ENCODE results near the gene EMD.
"Not testable (repeated sequence)": the region's sequence is repeated elsewhere in the genome, so short reads cannot be mapped to it uniquely, and the experiment has no call there.

EMD gene

DNA sequence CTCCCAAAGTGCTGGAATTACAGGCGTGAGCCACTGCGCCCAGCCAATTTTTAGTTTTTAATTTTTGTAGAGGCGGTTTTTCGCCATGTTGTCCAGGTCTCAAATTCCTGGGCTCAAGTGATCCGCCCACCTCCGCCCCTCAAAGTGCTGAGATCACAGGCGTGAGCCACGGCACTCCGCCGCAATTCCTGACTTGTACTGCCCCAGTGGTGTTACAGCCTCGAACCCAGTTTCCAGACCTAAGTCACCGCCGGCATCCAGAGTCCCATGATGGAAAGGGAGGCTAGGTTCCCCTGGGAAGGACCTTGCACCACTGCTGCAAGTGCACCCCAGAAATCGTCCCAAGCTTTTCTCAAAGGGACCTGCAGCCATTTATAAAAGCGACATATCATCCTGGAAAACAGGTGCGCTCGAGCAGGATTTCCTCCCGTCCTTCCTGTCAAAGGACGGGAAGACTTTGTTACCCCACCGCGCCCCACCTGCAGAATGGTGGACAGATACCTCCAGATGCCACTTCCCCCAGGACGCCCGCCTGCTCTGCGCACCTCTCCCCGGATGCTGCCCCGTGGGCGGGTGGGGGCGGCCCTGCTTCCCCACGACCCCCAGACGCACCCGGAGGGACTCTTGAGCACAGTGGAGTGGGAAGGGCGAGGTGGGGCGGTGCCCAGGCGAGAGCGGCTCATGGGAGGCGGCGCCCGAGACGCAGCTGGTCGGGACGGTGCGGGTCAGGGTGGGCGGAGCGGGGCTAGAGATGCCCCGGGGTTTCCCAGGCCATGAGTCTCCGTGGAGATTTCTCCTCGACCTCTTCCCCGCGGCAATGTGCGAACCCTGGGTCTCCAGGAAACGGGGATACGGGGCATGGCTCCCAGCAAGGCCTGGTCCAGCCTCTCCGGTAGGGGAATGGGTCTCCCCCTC lies 18.1 kb downstream of the EMD start:
- Histone ChIP-seq H3K9me3 (peaks cover 29% of the 10 kb centered on the region), H3K4me2 (peak overlapping the region; percentile 85), H3K36me3 (peaks cover 26% of the 10 kb centered on the region), H3K9ac (peak overlapping the region; percentile 100), H3K4me1 (peaks cover 6% of the 10 kb centered on the region), H3K27ac (peak overlapping the region; percentile 99), H4K20me1 (peaks cover 34% of the 10 kb centered on the region), H3K27me3 (no peaks in the 10 kb centered on the region), H3K4me3 (peak overlapping the region; percentile 84)
- TF ChIP-seq Cebpa-rat (IDR thresholded peaks at IDR 0.05) = no peak

DNA sequence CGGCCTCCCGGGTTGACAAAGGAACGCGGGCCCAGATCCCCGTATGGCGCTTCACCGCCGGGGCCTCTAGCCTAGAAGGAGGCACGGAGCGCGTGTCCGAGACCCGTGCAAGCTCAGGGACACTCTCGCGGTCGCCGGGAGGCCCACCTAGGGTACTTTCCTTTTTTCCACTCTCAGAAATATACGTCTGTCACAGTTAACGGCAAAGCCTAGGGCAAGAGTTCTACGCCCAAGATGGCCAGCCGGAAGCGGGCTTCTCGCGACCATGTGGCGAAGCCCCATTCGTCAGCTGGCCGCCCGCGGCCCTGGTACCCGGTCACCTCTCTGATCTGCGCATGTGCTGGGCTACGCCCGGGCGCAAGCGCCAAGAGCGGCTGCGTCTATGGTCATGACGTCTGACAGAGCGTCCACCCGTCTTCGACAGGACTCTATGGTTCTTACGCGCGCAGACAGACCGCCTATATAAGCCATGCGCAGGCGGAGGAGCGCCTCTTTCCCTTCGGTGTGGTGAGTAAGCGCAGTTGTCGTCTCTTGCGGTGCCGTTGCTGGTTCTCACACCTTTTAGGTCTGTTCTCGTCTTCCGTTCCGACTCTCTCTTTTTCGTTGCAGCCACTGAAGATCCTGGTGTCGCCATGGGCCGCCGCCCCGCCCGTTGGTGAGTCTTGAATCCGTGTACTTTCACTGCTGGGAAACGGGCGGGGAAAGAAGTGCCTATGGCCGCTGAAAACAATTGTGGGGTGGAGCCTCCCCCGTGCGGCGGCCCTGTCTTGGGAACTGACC lies 19.0 kb downstream of the EMD start, which contains the start of gene RPL10:
Gene RPL10 (plus strand): TSS at position 490 of the 780 bp plus-strand sequence. CDS start 143 bp downstream, at position 633.
- no peak for TF ChIP-seq Cebpa-rat (IDR thresholded peaks at IDR 0.05)
- Histone ChIP-seq H3K36me3 (peaks cover 26% of the 10 kb centered on the region), H3K4me2 (peak within 1 kb of the TSS; percentile 85), H3K4me1 (peaks cover 6% of the 10 kb centered on the region), H3K27me3 (no peaks in the 10 kb centered on the region), H4K20me1 (peaks cover 41% of the 10 kb centered on the region), H3K9me3 (peaks cover 29% of the 10 kb centered on the region), H3K4me3 (peak within 1 kb of the TSS; percentile 84), H3K27ac (peak within 1 kb of the TSS; percentile 99), H3K9ac (peak within 1 kb of the TSS; percentile 100)

DNA sequence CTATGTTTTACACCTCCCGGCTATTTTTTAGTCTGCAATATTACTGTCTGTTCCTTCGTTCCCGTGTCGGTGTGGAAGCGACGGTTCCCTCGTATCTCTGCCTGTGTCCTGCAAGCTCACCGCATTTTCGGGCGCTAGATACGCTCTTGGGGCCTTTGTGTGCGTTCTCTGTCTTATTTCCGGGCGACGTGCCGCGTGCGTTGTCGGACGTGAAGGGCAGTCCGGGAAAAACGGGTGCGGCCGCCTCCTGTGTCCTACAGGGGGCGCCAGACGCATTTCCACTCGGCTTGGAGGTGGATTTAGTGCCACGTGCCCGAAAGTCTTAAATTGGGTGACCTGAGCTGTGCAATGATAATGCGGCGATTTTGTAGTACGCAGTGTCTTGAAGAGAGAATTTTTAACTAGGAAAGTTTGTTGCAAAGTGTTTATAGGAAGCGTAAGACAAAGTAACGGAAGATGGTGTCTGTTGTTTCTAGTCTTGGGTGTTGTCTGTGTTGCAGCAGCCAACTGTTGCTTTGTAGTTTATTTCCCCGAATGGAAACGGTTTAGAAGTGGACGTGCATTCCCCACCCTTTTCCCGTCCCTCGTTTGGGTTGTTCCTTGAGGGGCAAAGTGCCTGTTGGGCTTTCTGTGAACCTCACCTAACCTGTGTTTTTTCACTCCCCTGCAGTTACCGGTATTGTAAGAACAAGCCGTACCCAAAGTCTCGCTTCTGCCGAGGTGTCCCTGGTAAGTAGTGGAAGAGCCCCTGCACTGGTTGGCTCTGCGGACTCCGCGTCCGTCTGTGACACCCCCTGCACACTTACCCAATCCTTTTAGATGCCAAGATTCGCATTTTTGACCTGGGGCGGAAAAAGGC lies 19.8 kb downstream of the EMD start:
- Histone ChIP-seq H3K27me3 (no peaks in the 10 kb centered on the region), H3K36me3 (peaks cover 26% of the 10 kb centered on the region), H3K27ac (peak overlapping the region; percentile 99), H3K9ac (peak overlapping the region; percentile 100), H3K4me1 (peaks cover 6% of the 10 kb centered on the region), H3K4me3 (peak overlapping the region; percentile 84), H3K9me3 (peaks cover 29% of the 10 kb centered on the region), H4K20me1 (peaks cover 45% of the 10 kb centered on the region), H3K4me2 (peak overlapping the region; percentile 67)
- TF ChIP-seq Cebpa-rat (IDR thresholded peaks at IDR 0.05) = no peak

DNA sequence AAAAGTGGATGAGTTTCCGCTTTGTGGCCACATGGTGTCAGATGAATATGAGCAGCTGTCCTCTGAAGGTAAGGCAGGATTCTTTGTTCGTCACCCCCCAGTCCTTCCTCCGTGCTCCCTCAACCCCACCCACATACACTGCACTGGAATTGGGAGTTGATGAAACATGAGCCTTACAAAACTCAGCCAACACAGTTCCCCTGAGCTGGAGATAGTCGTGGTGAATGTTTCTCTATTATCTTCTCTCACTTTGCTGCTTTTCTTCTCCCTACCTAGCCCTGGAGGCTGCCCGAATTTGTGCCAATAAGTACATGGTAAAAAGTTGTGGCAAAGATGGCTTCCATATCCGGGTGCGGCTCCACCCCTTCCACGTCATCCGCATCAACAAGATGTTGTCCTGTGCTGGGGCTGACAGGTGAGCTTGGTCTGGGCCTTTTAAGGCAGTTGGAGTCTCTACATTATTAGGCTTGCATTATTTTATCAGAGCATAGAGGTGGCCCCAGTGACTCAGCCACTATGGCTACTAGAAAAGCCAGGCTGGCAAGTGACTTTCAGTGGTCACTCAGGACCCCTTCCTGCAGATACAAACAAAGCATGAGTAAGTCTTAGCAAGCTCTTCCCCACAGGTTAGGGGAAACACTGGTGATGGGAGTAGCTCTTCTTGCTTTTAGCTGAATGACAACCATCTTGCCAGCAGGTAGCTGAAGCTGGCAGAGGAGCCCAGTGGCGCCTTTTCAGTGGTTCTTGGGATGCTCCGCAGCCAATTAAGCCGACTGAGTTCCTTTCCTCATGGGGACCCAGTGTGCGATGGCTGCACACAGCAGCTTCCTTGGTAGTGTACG lies 20.7 kb downstream of the EMD start:
- Histone ChIP-seq H3K4me1 (peaks cover 8% of the 10 kb centered on the region), H3K4me2 (peak overlapping the region; percentile 67), H3K9me3 (peaks cover 29% of the 10 kb centered on the region), H3K9ac (peak overlapping the region; percentile 100), H3K4me3 (peak overlapping the region; percentile 84), H3K27ac (peak overlapping the region; percentile 99), H3K27me3 (no peaks in the 10 kb centered on the region), H3K36me3 (peaks cover 26% of the 10 kb centered on the region), H4K20me1 (peaks cover 45% of the 10 kb centered on the region)
- TF ChIP-seq Cebpa-rat (IDR thresholded peaks at IDR 0.05) = no peak

DNA sequence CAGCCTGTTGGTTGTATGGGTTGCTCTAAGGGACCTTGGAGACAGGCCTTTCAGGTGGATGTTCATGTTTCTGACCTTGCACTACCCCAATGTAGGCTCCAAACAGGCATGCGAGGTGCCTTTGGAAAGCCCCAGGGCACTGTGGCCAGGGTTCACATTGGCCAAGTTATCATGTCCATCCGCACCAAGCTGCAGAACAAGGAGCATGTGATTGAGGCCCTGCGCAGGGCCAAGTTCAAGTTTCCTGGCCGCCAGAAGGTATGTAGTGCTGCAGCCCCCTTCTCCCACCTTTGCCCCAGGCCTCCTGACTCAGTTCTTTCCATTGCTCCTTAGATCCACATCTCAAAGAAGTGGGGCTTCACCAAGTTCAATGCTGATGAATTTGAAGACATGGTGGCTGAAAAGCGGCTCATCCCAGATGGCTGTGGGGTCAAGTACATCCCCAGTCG lies 21.3 kb downstream of the EMD start:
- H3K4me1 ChIP-seq = peaks cover 14% of the 10 kb centered on the region
- peaks cover 29% of the 10 kb centered on the region for H3K9me3 ChIP-seq
- peak overlapping the region; percentile 100; the same call in 1 of the 2 replicates for H3K9ac ChIP-seq
- H3K27ac ChIP-seq, H3K27me3 ChIP-seq: not testable (repeated sequence)
- peaks cover 45% of the 10 kb centered on the region for H4K20me1 ChIP-seq
- peak overlapping the region; percentile 84 for H3K4me3 ChIP-seq
- H3K36me3 ChIP-seq = peaks cover 26% of the 10 kb centered on the region
- peak overlapping the region; percentile 67 for H3K4me2 ChIP-seq

DNA sequence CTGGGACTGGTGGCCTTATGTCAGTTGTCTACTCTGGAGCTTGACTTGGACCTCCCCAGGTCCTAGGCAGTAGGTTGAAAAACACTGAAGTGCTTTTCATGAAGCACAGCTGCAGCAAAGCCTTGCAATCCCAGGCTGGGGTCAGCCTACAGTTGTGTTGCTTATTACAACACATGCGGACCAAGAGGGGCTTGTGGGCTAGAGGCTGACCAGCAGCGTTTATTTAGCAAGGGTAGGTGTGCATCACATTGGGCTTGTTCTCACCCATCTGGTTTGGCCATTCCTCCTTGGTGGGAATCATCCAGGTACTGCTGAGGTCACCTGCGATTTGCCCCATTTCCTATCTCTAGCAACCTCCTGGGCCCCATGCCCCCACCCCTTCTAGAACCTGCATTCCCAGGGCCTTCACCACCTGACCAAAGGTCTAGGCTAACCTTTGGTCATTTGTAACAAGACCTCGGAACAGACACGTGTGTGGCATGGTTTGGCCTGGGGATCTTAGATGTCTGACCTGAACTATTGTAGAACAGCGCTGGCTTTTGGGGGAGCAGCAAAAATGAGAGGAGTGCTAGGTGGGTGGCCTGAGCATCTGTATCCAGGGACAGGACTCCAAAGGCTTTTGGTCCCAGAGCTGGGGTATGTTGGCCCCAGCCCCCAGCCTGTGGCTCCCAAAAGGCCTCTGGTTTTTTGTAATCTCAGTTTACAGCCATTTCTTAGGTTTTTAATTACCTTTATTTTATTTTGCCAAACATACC lies 22.1 kb downstream of the EMD start:
- H3K27me3 ChIP-seq = 0 out of 2 replicates have a peak, but pooled peaks cover 5% of the 10 kb centered on the region
- peaks cover 15% of the 10 kb centered on the region for H3K4me1 ChIP-seq
- peaks cover 29% of the 10 kb centered on the region for H3K9me3 ChIP-seq
- peaks cover 45% of the 10 kb centered on the region for H4K20me1 ChIP-seq
- no peak overlapping the region for H3K4me3 ChIP-seq
- H3K4me2 ChIP-seq = peak overlapping the region; percentile 67; the same call in 1 of the 2 replicates
- peaks cover 26% of the 10 kb centered on the region for H3K36me3 ChIP-seq
- TF ChIP-seq Cebpa-rat (IDR thresholded peaks at IDR 0.05) = no peak
- H3K9ac ChIP-seq = no peak overlapping the region; the same call in 1 of the 2 replicates
- H3K27ac ChIP-seq = no peak overlapping the region

DNA sequence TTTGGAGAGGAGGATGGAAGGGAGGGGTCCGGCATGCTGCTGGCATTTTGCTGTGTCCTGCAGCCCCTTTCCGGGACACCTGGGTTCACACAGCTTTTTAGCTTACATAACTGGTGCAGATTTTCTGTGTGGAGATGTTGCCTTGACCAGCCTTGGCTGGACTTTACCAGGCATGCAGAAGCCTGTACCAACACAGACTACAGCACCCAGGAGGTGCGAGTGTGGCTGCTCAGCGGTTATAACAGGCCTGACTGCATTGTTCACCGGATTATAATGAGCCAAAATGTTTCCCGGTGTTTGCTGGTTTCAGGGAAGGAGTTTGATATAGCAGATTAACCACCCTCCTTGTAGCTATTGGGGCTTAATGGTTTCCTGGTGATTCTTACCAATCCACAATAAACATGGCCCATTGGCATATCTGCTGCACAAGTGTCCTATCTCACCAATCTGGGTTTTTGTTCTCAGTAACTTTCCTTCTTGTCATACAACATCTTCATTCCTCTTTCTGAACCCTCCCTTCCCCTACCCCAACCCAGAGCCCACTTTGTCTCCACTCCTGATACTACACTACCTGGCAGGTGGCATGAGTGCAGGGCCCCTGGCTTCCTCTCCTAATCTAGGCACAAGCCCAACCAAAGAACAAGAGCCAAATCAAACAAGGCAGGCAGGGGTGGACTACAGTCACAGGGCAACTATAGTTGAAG lies 23.0 kb downstream of the EMD start:
- H3K4me1 ChIP-seq = peaks cover 15% of the 10 kb centered on the region
- 0 out of 2 replicates have a peak, but pooled peaks cover 5% of the 10 kb centered on the region for H3K27me3 ChIP-seq
- H3K9ac ChIP-seq = no peak overlapping the region
- H3K4me3 ChIP-seq = no peak overlapping the region
- H3K9me3 ChIP-seq = peaks cover 24% of the 10 kb centered on the region
- H4K20me1 ChIP-seq = peaks cover 45% of the 10 kb centered on the region
- H3K27ac ChIP-seq = no peak overlapping the region
- TF ChIP-seq Cebpa-rat (IDR thresholded peaks at IDR 0.05) = no peak
- H3K36me3 ChIP-seq = peaks cover 26% of the 10 kb centered on the region
- H3K4me2 ChIP-seq = no peak overlapping the region

All from BLaER1 (cell line).